ENCODE data around the gene LPO.

Gene LPO

GRCh38 chr17:58300336-58300735, 62.0 kb downstream of the LPO start:
- TF ChIP-seq CTCF (IDR thresholded peaks at IDR 0.05; ENCODE audit: extremely low read depth, insufficient read depth, missing control alignments) = no peak
- DNase-seq (ENCODE audit: low spot score) = no peak
- in situ Hi-C loops (cut with MboI; ENCODE audit: low pct_unique_long_range_greater_than_20kb, low sequenced_read_pairs, unreplicated experiment) = loop anchor here (10.0 kb wide), 1 partner anchor 144 kb away; no protein-coding TSS in a partner anchor

- no peak for TF ChIP-seq CTCF (IDR thresholded peaks at IDR 0.05; ENCODE audit: extremely low read depth, insufficient read depth, missing control alignments)
- no peak for DNase-seq (ENCODE audit: low spot score)
- in situ Hi-C loops (cut with MboI; ENCODE audit: low pct_unique_long_range_greater_than_20kb, low sequenced_read_pairs, unreplicated experiment) = loop anchor here (10.0 kb wide), 1 partner anchor 143 kb away; no protein-coding TSS in a partner anchor
These were observed 63.2 kb downstream of the LPO start for GRCh38 chr17:58301504-58302150.

- DNase-seq (ENCODE audit: low spot score) = no peak
- TF ChIP-seq CTCF (IDR thresholded peaks at IDR 0.05; ENCODE audit: extremely low read depth, insufficient read depth, missing control alignments) = no peak
- in situ Hi-C loops (cut with MboI; ENCODE audit: low pct_unique_long_range_greater_than_20kb, low sequenced_read_pairs, unreplicated experiment) = loop anchor here (10.0 kb wide), 1 partner anchor 142 kb away; no protein-coding TSS in a partner anchor
These were observed 64.0 kb downstream of the LPO start for GRCh38 chr17:58302171-58302918.

GRCh38 chr17:58302919-58303585, 64.7 kb downstream of the LPO start:
- no peak for DNase-seq (ENCODE audit: low spot score)
- in situ Hi-C loops (cut with MboI; ENCODE audit: low pct_unique_long_range_greater_than_20kb, low sequenced_read_pairs, unreplicated experiment) = loop anchor here (10.0 kb wide), 1 partner anchor 142 kb away; no protein-coding TSS in a partner anchor
- no peak for TF ChIP-seq CTCF (IDR thresholded peaks at IDR 0.05; ENCODE audit: extremely low read depth, insufficient read depth, missing control alignments)

- in situ Hi-C loops (cut with MboI; ENCODE audit: low pct_unique_long_range_greater_than_20kb, low sequenced_read_pairs, unreplicated experiment) = loop anchor here (10.0 kb wide), 1 partner anchor 141 kb away; no protein-coding TSS in a partner anchor
- DNase-seq (ENCODE audit: low spot score) = peak; percentile 92
- TF ChIP-seq CTCF (IDR thresholded peaks at IDR 0.05; ENCODE audit: extremely low read depth, insufficient read depth, missing control alignments) = peak; percentile 89
These were observed 65.8 kb downstream of the LPO start for GRCh38 chr17:58303971-58304749.

Data from GM13977 (cell line).